NT2/D1 (cell line): ENCODE results near the gene JDP2.

Experiments used
- DNase-seq: peaks from one replicate; pipeline ENCODE4 v3.0.0-alpha.2; 2011; ENCODE audit warnings: low read depth, low spot score
- H3K27me3 ChIP-seq: 2 replicates; pipeline ENCODE4 v1.6.0; 2011; ENCODE audit warnings: mild to moderate bottlenecking; ENCODE audit not compliant: insufficient read length, insufficient read depth
- H3K36me3 ChIP-seq: 2 replicates; pipeline ENCODE4 v1.6.1; 2011; ENCODE audit warnings: mild to moderate bottlenecking, low read length, mixed read lengths; ENCODE audit not compliant: insufficient read depth, insufficient read length
- H3K4me1 ChIP-seq: 2 replicates; pipeline ENCODE4 v1.5.1; 2011; ENCODE audit not compliant: insufficient read depth, insufficient read length
- H3K4me3 ChIP-seq: 2 replicates; pipeline ENCODE4 v1.5.1; 2011; ENCODE audit warnings: low read depth; ENCODE audit not compliant: insufficient read length
- H3K9ac ChIP-seq: 2 replicates; pipeline ENCODE4 v1.6.0; 2011; ENCODE audit warnings: low read depth; ENCODE audit not compliant: insufficient read length
- H3K9me3 ChIP-seq: 2 replicates; pipeline ENCODE4 v1.5.1; 2011; ENCODE audit warnings: mild to moderate bottlenecking, low read length; ENCODE audit not compliant: insufficient read depth
- SUZ12 ChIP-seq: IDR thresholded peaks from 2 replicates; pipeline ENCODE4 v1.6.1; 2011; ENCODE audit not compliant: insufficient read length, insufficient read depth; ENCODE audit errors: extremely low read depth
- YY1 ChIP-seq: IDR thresholded peaks from 2 replicates; pipeline ENCODE4 v1.6.1; 2011; ENCODE audit not compliant: insufficient read length, insufficient read depth
- ZNF274 ChIP-seq: IDR thresholded peaks from 2 replicates; pipeline ENCODE4 v1.6.1; 2011; ENCODE audit warnings: mild to moderate bottlenecking, low read depth, low read length

Gene JDP2

GRCh38 chr14:75519826-75520728 is 92.3 kb downstream of the JDP2 start:
- DNase-seq, result no peak
- no peaks in the 10 kb centered on the region for H3K9me3 ChIP-seq
- H3K9ac ChIP-seq, result no peak overlapping the region
- H3K4me3 ChIP-seq, result no peak overlapping the region
- TF ChIP-seq YY1, result no peak
- TF ChIP-seq SUZ12, result no peak
- no peak for TF ChIP-seq ZNF274
- no peaks in the 10 kb centered on the region for H3K27me3 ChIP-seq
- no peaks in the 10 kb centered on the region for H3K36me3 ChIP-seq
- no peaks in the 10 kb centered on the region for H3K4me1 ChIP-seq

- no peak for DNase-seq
- Histone ChIP-seq H3K9me3 (no peaks in the 10 kb centered on the region), H3K4me1 (no peaks in the 10 kb centered on the region), H3K27me3 (no peaks in the 10 kb centered on the region), H3K4me3 (no peak overlapping the region), H3K9ac (no peak overlapping the region), H3K36me3 (no peaks in the 10 kb centered on the region)
- no peak for TF ChIP-seq ZNF274
- no peak for TF ChIP-seq YY1
- no peak for TF ChIP-seq SUZ12
Observed at GRCh38 chr14:75520852-75521251, 93.0 kb downstream of the JDP2 start.

- no peaks in the 10 kb centered on the region for H3K36me3 ChIP-seq
- H3K4me3 ChIP-seq, result no peak overlapping the region
- DNase-seq, result no peak
- TF ChIP-seq ZNF274, result no peak
- no peak for TF ChIP-seq YY1
- no peak for TF ChIP-seq SUZ12
- no peaks in the 10 kb centered on the region for H3K9me3 ChIP-seq
- no peaks in the 10 kb centered on the region for H3K4me1 ChIP-seq
- H3K27me3 ChIP-seq, result no peaks in the 10 kb centered on the region
- H3K9ac ChIP-seq, result no peak overlapping the region
Observed at GRCh38 chr14:75521415-75522199, 93.8 kb downstream of the JDP2 start.

GRCh38 chr14:75522224-75522982 is 94.6 kb downstream of the JDP2 start, which contains the start of gene BATF:
Gene BATF (plus strand): TSS chr14:75522469. CDS start chr14:75522683, 214 bp downstream.
- H3K4me1 ChIP-seq, result no peaks in the 10 kb centered on the region
- no peaks in the 10 kb centered on the region for H3K9me3 ChIP-seq
- TF ChIP-seq ZNF274 (no peak), SUZ12 (no peak), YY1 (no peak)
- H3K4me3 ChIP-seq, result no peak within 1 kb of the TSS
- H3K36me3 ChIP-seq, result no peaks in the 10 kb centered on the region
- no peak within 1 kb of the TSS for H3K9ac ChIP-seq
- H3K27me3 ChIP-seq, result no peaks in the 10 kb centered on the region
- no peak for DNase-seq

- no peak for DNase-seq
- Histone ChIP-seq H3K4me3 (no peak overlapping the region), H3K36me3 (no peaks in the 10 kb centered on the region), H3K27me3 (no peaks in the 10 kb centered on the region), H3K9ac (no peak overlapping the region), H3K4me1 (no peaks in the 10 kb centered on the region), H3K9me3 (no peaks in the 10 kb centered on the region)
- TF ChIP-seq ZNF274 (no peak), YY1 (no peak), SUZ12 (no peak)
Observed at GRCh38 chr14:75522983-75523318, 95.1 kb downstream of the JDP2 start.
